HepG2 (cell line): ENCODE measurements around the gene SRC. TPM values are rescaled to one million over a fixed set of nuclear protein-coding genes. Genes with fewer than 3 reads are reported as not detected.

Experiments
- ATAC-seq: fragments of 200-7000 bp; cut with Tn5 transposase; 3 replicates; pipeline ENCODE4 v1.9.1; 2020; ENCODE audit warnings: mild to moderate bottlenecking, moderate library complexity
- BruUV-seq: library from RNA; stranded (reverse); fragments of 400-500 nt; replicated peaks from 2 replicates; lab custom pipeline; 2021; lab: Mats Ljungman, UMichigan
- CTCF ChIA-PET: fragments of 300-600 bp; formaldehyde crosslinking; extraction: SDS; loops from one replicate; lab custom pipeline; 2021; ENCODE audit warnings: low total read pairs, inconsistent platforms, low intra/inter-chr PET ratio; lab: Yijun Ruan, JAX
- POLR2A ChIA-PET: fragments of 350-600 bp; sonication (Branson Sonifier 250); formaldehyde crosslinking; loops from one replicate; lab custom pipeline; 2020; ENCODE audit warnings: antibody characterized with exemption, inconsistent platforms; lab: Yijun Ruan, JAX
- DNase-seq: peaks from one replicate; pipeline ENCODE4 v3.0.0-alpha.2; 2015; ENCODE audit warnings: low spot score
- FAIRE-seq: peaks from 3 replicates; lab custom pipeline; 2011; peaks lifted over from hg19 to GRCh38; lab: Jason Lieb, UNC
- H2AFZ ChIP-seq: one replicate; pipeline ENCODE4 v1.6.1; 2011; ENCODE audit warnings: low read length, inconsistent platforms
- H3K27ac ChIP-seq: fragments of 300-600 bp; 3 replicates; pipeline ENCODE4 v1.8.0; 2011; ENCODE audit warnings: mixed run types, mild to moderate bottlenecking, mixed read lengths, low read length, inconsistent platforms; ENCODE audit not compliant: insufficient read depth; ENCODE audit errors: extremely low read length
- H3K27me3 ChIP-seq, 2 experiments: fragments of 200-600 bp in 1 of 2; 2 replicates in 1 of 2; 3 replicates in 1 of 2; pipeline versions ENCODE4 v1.6.0 to v1.8.0; 2011; ENCODE audit warnings: low read length in 2 of 2, mild to moderate bottlenecking in 2 of 2, moderate library complexity in 2 of 2, inconsistent platforms in 1 of 2; ENCODE audit not compliant: insufficient read depth in 2 of 2, control insufficient read depth in 1 of 2
- H3K36me3 ChIP-seq, 2 experiments: fragments of 200-600 bp in 1 of 2; replicated peaks in 1 of 2; 2 replicates in 1 of 2; 3 replicates in 1 of 2; pipeline versions ENCODE4 v1.5.1 to v1.8.0; 2011; ENCODE audit warnings: low read length in 2 of 2, inconsistent platforms in 1 of 2; ENCODE audit not compliant: insufficient read depth in 2 of 2, control insufficient read depth in 1 of 2
- H3K4me1 ChIP-seq: 2 replicates; pipeline ENCODE4 v1.5.1; 2012; ENCODE audit warnings: low read length, inconsistent platforms; ENCODE audit not compliant: insufficient read depth
- H3K4me2 ChIP-seq: 2 replicates; pipeline ENCODE4 v1.6.0; 2011; ENCODE audit warnings: low read depth, low read length, inconsistent platforms
- H3K4me3 ChIP-seq, 3 experiments: fragments of 200-600 bp in 1 of 3; sonication (generic), shearing (Covaris generic) in 1 of 3; replicated peaks in 1 of 3; 2 replicates each; pipeline ENCODE4 v1.5.1; 2011 to 2016; ENCODE audit warnings: low read length in 3 of 3, inconsistent platforms in 2 of 3, low read depth in 2 of 3, mild to moderate bottlenecking in 2 of 3, control low read depth in 1 of 3, mixed read lengths in 1 of 3; ENCODE audit not compliant: insufficient read depth in 1 of 3
- H3K79me2 ChIP-seq: one replicate; pipeline ENCODE4 v1.6.1; 2011; ENCODE audit warnings: low read length, inconsistent platforms; ENCODE audit not compliant: insufficient read depth
- H3K9ac ChIP-seq: 2 replicates; pipeline ENCODE4 v1.6.0; 2011; ENCODE audit warnings: mild to moderate bottlenecking, low read depth, low read length, inconsistent platforms; ENCODE audit not compliant: insufficient read depth
- H3K9me3 ChIP-seq: 2 replicates; pipeline ENCODE4 v1.5.1; 2012; ENCODE audit warnings: mild to moderate bottlenecking, low read length
- H4K20me1 ChIP-seq: 2 replicates; pipeline ENCODE4 v1.6.0; 2011; ENCODE audit warnings: inconsistent platforms, mild to moderate bottlenecking, low read length, moderate library complexity; ENCODE audit not compliant: insufficient read depth
- ADNP ChIP-seq: sonication (generic); formaldehyde crosslinking; IDR thresholded peaks from 2 replicates; pipeline ENCODE4 v1.4.0; 2020; ENCODE audit warnings: missing genetic modification reagents
- ARID5B ChIP-seq: IDR thresholded peaks from 2 replicates; pipeline ENCODE4 v1.4.0; 2020; ENCODE audit warnings: mild to moderate bottlenecking, missing genetic modification reagents
- CENPBD1 ChIP-seq: sonication (generic); formaldehyde crosslinking; IDR thresholded peaks from 2 replicates; pipeline ENCODE4 v1.8.0; 2022; ENCODE audit warnings: missing genetic modification reagents, low read depth, mild to moderate bottlenecking, borderline replicate concordance
- ELF4 ChIP-seq: sonication (generic); formaldehyde crosslinking; IDR thresholded peaks from 2 replicates; pipeline ENCODE4 v1.5.0; 2020; ENCODE audit warnings: missing genetic modification reagents, mild to moderate bottlenecking, moderate library complexity, borderline replicate concordance
- GZF1 ChIP-seq: sonication (generic); formaldehyde crosslinking; IDR thresholded peaks from 2 replicates; pipeline ENCODE4 v1.5.1; 2020; ENCODE audit warnings: mild to moderate bottlenecking, missing genetic modification reagents
- HNF4G ChIP-seq, 2 experiments: sonication (generic) in 1 of 2; formaldehyde crosslinking in 1 of 2; IDR thresholded peaks; 2 replicates each; pipeline versions ENCODE4 v1.4.0 to v1.6.1; 2011 to 2020; ENCODE audit warnings: borderline replicate concordance in 2 of 2, low read depth in 2 of 2, mild to moderate bottlenecking in 2 of 2, low read length in 1 of 2, missing genetic modification reagents in 1 of 2, moderate library complexity in 1 of 2
- MAFG ChIP-seq: sonication (generic); formaldehyde crosslinking; IDR thresholded peaks from 2 replicates; pipeline ENCODE4 v1.5.1; 2020; ENCODE audit warnings: mild to moderate bottlenecking, missing genetic modification reagents
- MEF2D ChIP-seq: sonication (generic); formaldehyde crosslinking; IDR thresholded peaks from 2 replicates; pipeline ENCODE4 v1.5.1; 2020; ENCODE audit warnings: mild to moderate bottlenecking, missing genetic modification reagents
- NCOA1 ChIP-seq: sonication (generic); formaldehyde crosslinking; IDR thresholded peaks from 2 replicates; pipeline ENCODE4 v1.9.0; 2021; ENCODE audit warnings: missing genetic modification reagents
- NCOA5 ChIP-seq: sonication (generic); formaldehyde crosslinking; IDR thresholded peaks from 2 replicates; pipeline ENCODE4 v1.4.0; 2020; ENCODE audit warnings: missing genetic modification reagents
- POLR2A ChIP-seq, 2 experiments: IDR thresholded peaks; 2 replicates each; pipeline ENCODE4 v1.6.1; 2011; ENCODE audit warnings: low read depth in 2 of 2, low read length in 2 of 2, mild to moderate bottlenecking in 1 of 2, moderate library complexity in 1 of 2; ENCODE audit not compliant: insufficient read depth in 1 of 2
- PREB ChIP-seq: sonication (generic); formaldehyde crosslinking; IDR thresholded peaks from 2 replicates; pipeline ENCODE4 v1.4.0; 2020; ENCODE audit warnings: missing genetic modification reagents
- ZBTB7A ChIP-seq: sonication (generic); formaldehyde crosslinking; IDR thresholded peaks from 2 replicates; pipeline ENCODE4 v1.8.0; 2022; ENCODE audit warnings: mild to moderate bottlenecking, missing genetic modification reagents
- ZFYVE20 ChIP-seq: sonication (generic); formaldehyde crosslinking; IDR thresholded peaks from 2 replicates; pipeline ENCODE4 v1.8.0; 2023; ENCODE audit warnings: low read depth, mild to moderate bottlenecking, moderate library complexity, missing genetic modification reagents, borderline replicate concordance
- ZNF232 ChIP-seq: sonication (generic); formaldehyde crosslinking; IDR thresholded peaks from 2 replicates; pipeline ENCODE4 v1.4.0; 2020; ENCODE audit warnings: missing genetic modification reagents, borderline replicate concordance
- ZNF253 ChIP-seq: sonication (generic); formaldehyde crosslinking; IDR thresholded peaks from 2 replicates; pipeline ENCODE4 v1.8.0; 2022; ENCODE audit warnings: mild to moderate bottlenecking, missing genetic modification reagents, borderline replicate concordance
- ZNF264 ChIP-seq: sonication (generic); formaldehyde crosslinking; IDR thresholded peaks from 2 replicates; pipeline ENCODE4 v1.4.0; 2020; ENCODE audit warnings: missing genetic modification reagents
- ZNF414 ChIP-seq: sonication (generic); formaldehyde crosslinking; IDR thresholded peaks from 2 replicates; pipeline ENCODE4 v1.5.0; 2020; ENCODE audit warnings: missing genetic modification reagents
- ZNF446 ChIP-seq: sonication (generic); formaldehyde crosslinking; IDR thresholded peaks from 2 replicates; pipeline ENCODE4 v1.5.0; 2020; ENCODE audit warnings: mild to moderate bottlenecking, missing genetic modification reagents
- ZSCAN9 ChIP-seq: IDR thresholded peaks from 2 replicates; pipeline ENCODE4 v1.6.1; 2016; ENCODE audit warnings: borderline replicate concordance
- WGBS: methylation state at CpG from one replicate; pipeline ENCODE4 v1.1.6; 2017; ENCODE audit warnings: low lambda C conversion rate; 5-methylcytosine and 5-hydroxymethylcytosine counted together
- in situ Hi-C: cut with HindIII; loops from 2 replicates; pipeline ENCODE4 v1.10.0; 2017; ENCODE audit warnings: low pct_unique_long_range_greater_than_20kb; ENCODE audit not compliant: extremely low pct_ligation_motif_present
- intact Hi-C: fragments of 100-400 bp; cut with micrococcal nuclease; formaldehyde crosslinking; loops from one replicate; pipeline ENCODE4 v1.10.0; 2022; ENCODE audit not compliant: unreplicated experiment
- polyA plus RNA-seq, 8 experiments: library from polyadenylated mRNA; depleted of rRNA in 3 of 8; stranded (reverse) in 7 of 8; unstranded in 1 of 8; fragments of >200 nt; fragmentation: Illumina TruSeq in 4 of 8; extraction: Trizol in 4 of 8; gene quantifications; 2 replicates each; pipeline versions ENCODE4 v1.2.1 to v1.2.3, GENCODE V29; 2011 to 2016; ENCODE audit warnings: low read depth in 4 of 8, missing spikeins in 1 of 8, mixed read lengths in 1 of 8; ENCODE audit not compliant: insufficient read depth in 1 of 8
- total RNA-seq, 5 experiments: library from RNA; depleted of rRNA; stranded (reverse); fragments of >200 nt; fragmentation: Illumina TruSeq; extraction: Trizol; gene quantifications; 2 replicates each; pipeline ENCODE4 v1.2.3, GENCODE V29; 2016; ENCODE audit warnings: low read depth in 1 of 5

The SRC gene
- total and polyA plus RNA-seq, 2 of the 13 experiments (the other 11 are each of a cell fraction or from before 2014, with no cell fraction given) = 54.7 to 192 TPM

- no peak for DNase-seq
- WGBS = 49% methylated on average over 4 of the region's 4 CpGs
- no peak for TF ChIP-seq ZNF232 (CRISPR knock-in tag)
- no peak for TF ChIP-seq ZSCAN9 (CRISPR knock-in tag)
- TF ChIP-seq CENPBD1 (CRISPR knock-in tag) = no peak
- 0 out of 2 replicates have a peak, but pooled peaks have one; percentile 37 for TF ChIP-seq MEF2D (CRISPR knock-in tag)
- TF ChIP-seq ADNP (CRISPR knock-in tag) = 0 out of 2 replicates have a peak, but pooled peaks have one; percentile 53
- no peak for TF ChIP-seq ZNF253
- peak; percentile 42; the same call in 1 of the 2 replicates for TF ChIP-seq GZF1
- TF ChIP-seq PREB (CRISPR knock-in tag) = no peak
- no peak for TF ChIP-seq ZNF264 (CRISPR knock-in tag)
- TF ChIP-seq NCOA5 (CRISPR knock-in tag) = no peak
- TF ChIP-seq HNF4G (IDR thresholded peaks at IDR 0.05; ENCODE audit: borderline replicate concordance, low read depth, low read length) = no peak
- TF ChIP-seq HNF4G (CRISPR knock-in tag; IDR thresholded peaks at IDR 0.05; ENCODE audit: borderline replicate concordance, low read depth) = 0 out of 2 replicates have a peak, but pooled peaks have one; percentile 10
- TF ChIP-seq ELF4 = no peak
- TF ChIP-seq MAFG (CRISPR knock-in tag) = no peak
- no peak for TF ChIP-seq NCOA1 (CRISPR knock-in tag)
- TF ChIP-seq ZNF414 (CRISPR knock-in tag) = no peak
- TF ChIP-seq ZBTB7A = 0 out of 2 replicates have a peak, but pooled peaks have one; percentile 45
- peak in 1 of 2 experiments; percentile 18; a peak in 1 of 4 replicates for TF ChIP-seq POLR2A (IDR thresholded peaks at IDR 0.05; ENCODE audit: insufficient read depth in 1 of 2, low read depth in 2 of 2, low read length in 2 of 2)
- 0 out of 2 replicates have a peak, but pooled peaks have one; percentile 6 for TF ChIP-seq ARID5B (CRISPR knock-in tag)
- no peak for TF ChIP-seq ZFYVE20 (CRISPR knock-in tag)
- TF ChIP-seq ZNF446 = no peak
Observed at GRCh38 chr20:37339208-37339607, 6.7 kb upstream of the SRC start.

More at GRCh38 chr20:37339208-37339607, 6.7 kb upstream of the SRC start:
- peak overlapping the region; percentile 74 for H3K4me2 ChIP-seq
- in situ Hi-C loops = no loop called here
- H3K36me3 ChIP-seq = no peaks in the 10 kb centered on the region
- H4K20me1 ChIP-seq = no peaks in the 10 kb centered on the region
- BruUV-seq = no TSS peak
- H2AFZ ChIP-seq = no peak overlapping the region
- no peaks in the 10 kb centered on the region for H3K9me3 ChIP-seq
- H3K4me3 ChIP-seq = peak overlapping the region; percentile 44 to 60 (median 55)
- H3K27me3 ChIP-seq = no peaks in the 10 kb centered on the region
- ChIA-PET POLR2A (interaction anchor here (1.4 to 5.1 kb wide), 4 partner anchors 9 to 53 kb away, joined by 3 to 25 read pairs (median 10); partner anchors contain the start of gene MANBAL), CTCF (no interaction called here)
- no peak for FAIRE-seq
- peak overlapping the region; percentile 72 for H3K9ac ChIP-seq
- H3K4me1 ChIP-seq = peaks cover 98% of the 10 kb centered on the region
- intact Hi-C loops = no loop called here
- no peak for ATAC-seq
- H3K27ac ChIP-seq = peak overlapping the region; percentile 84
- peaks cover 6% of the 10 kb centered on the region for H3K79me2 ChIP-seq
